Ureter (tissue), 1 donor: Measurements from ENCODE around the gene RPL22. TPM values are rescaled to one million over a fixed set of nuclear protein-coding genes. Genes with fewer than 3 reads are reported as not detected.

Experiments
- DNase-seq: peaks from one replicate; pipeline ENCODE4 v3.0.0-alpha.2; 2020; ENCODE audit warnings: low spot score
- total RNA-seq: library from RNA; stranded (reverse); gene quantifications from one replicate; pipeline ENCODE4 v1.2.4, GENCODE V29; 2023
- donor health status: DM: yes; HTN: yes; CAD: no.

RPL22 gene
- total RNA-seq, 1 donor from 2014 or later: 595 TPM

GRCh38 chr1:6174621-6175410 lies 24.6 kb downstream of the RPL22 start:
- DNase-seq: no peak

- DNase-seq: no peak
These were observed 26.8 kb downstream of the RPL22 start for GRCh38 chr1:6172549-6172948.

GRCh38 chr1:6171548-6172124 lies 27.8 kb downstream of the RPL22 start:
- no peak for DNase-seq

GRCh38 chr1:6170742-6171201 lies 28.6 kb downstream of the RPL22 start:
- DNase-seq: no peak

GRCh38 chr1:6170116-6170741 lies 29.2 kb downstream of the RPL22 start:
- DNase-seq: no peak

GRCh38 chr1:6168947-6169586 lies 30.3 kb downstream of the RPL22 start:
- DNase-seq: no peak

GRCh38 chr1:6167391-6168303 lies 31.7 kb downstream of the RPL22 start:
- DNase-seq: no peak

- no peak for DNase-seq
These were observed 32.6 kb downstream of the RPL22 start for GRCh38 chr1:6166655-6167390.

- no peak for DNase-seq
These were observed 33.2 kb downstream of the RPL22 start for GRCh38 chr1:6166221-6166620.

- no peak for DNase-seq
These were observed 33.9 kb downstream of the RPL22 start for GRCh38 chr1:6165441-6165985.

- no peak for DNase-seq
These were observed 34.4 kb downstream of the RPL22 start for GRCh38 chr1:6165027-6165426.

- DNase-seq: no peak
These were observed 35.3 kb downstream of the RPL22 start for GRCh38 chr1:6163973-6164617.

- no peak for DNase-seq
These were observed 36.0 kb downstream of the RPL22 start for GRCh38 chr1:6163191-6163972.

- no peak for DNase-seq
These were observed 36.6 kb downstream of the RPL22 start for GRCh38 chr1:6162773-6163172.

GRCh38 chr1:6162341-6162740 lies 37.1 kb downstream of the RPL22 start:
- no peak for DNase-seq

- no peak for DNase-seq
These were observed 41.2 kb downstream of the RPL22 start for GRCh38 chr1:6158181-6158580.

- DNase-seq: no peak
These were observed 41.7 kb downstream of the RPL22 start for GRCh38 chr1:6157528-6158174.

- DNase-seq: no peak
These were observed 42.3 kb downstream of the RPL22 start for GRCh38 chr1:6157132-6157527.
